Natural killer cell (primary cell): ENCODE measurements around the gene AP1B1. TPM values are rescaled to one million over a fixed set of nuclear protein-coding genes. Genes with fewer than 3 reads are reported as not detected.
"Not testable (repeated sequence)": the region's sequence is repeated elsewhere in the genome, so short reads cannot be mapped to it uniquely, and the experiment has no call there.

ENCODE experiments used
- ATAC-seq, 3 donors: fragments of 150-1000 bp in 2 of 3; fragments of 200-7000 bp in 1 of 3; cut with Tn5 transposase; 1 replicate in 1 of 3; 2 replicates in 2 of 3; pipeline ENCODE4 v1.10.0; 2021; ENCODE audit warnings: mild to moderate bottlenecking in 2 of 3, moderate library complexity in 2 of 3
- DNase-seq, 2 donors: peaks; one replicate each; pipeline versions ENCODE4 v3.0.0 to v3.0.0-alpha.2; 2013 to 2021; ENCODE audit warnings: mixed read lengths in 1 of 2
- H3K27ac ChIP-seq: one replicate; pipeline ENCODE4 v1.5.1; 2013; ENCODE audit warnings: mild to moderate bottlenecking, low read length
- H3K27me3 ChIP-seq: one replicate; pipeline ENCODE4 v1.6.1; 2013; ENCODE audit warnings: low read length; ENCODE audit not compliant: control insufficient read depth, insufficient read depth
- H3K36me3 ChIP-seq: one replicate; pipeline ENCODE4 v1.6.1; 2013; ENCODE audit warnings: low read length; ENCODE audit not compliant: control insufficient read depth, insufficient read depth
- H3K4me1 ChIP-seq: one replicate; pipeline ENCODE4 v1.6.1; 2013; ENCODE audit warnings: low read length; ENCODE audit not compliant: control insufficient read depth, insufficient read depth
- H3K4me3 ChIP-seq: one replicate; pipeline ENCODE4 v1.5.1; 2013; ENCODE audit warnings: low read length
- H3K9me3 ChIP-seq: one replicate; pipeline ENCODE4 v1.6.1; 2013; ENCODE audit warnings: low read length; ENCODE audit not compliant: control insufficient read depth, insufficient read depth
- H3K27ac Mint-ChIP-seq, 2 donors: one replicate each; pipeline ENCODE4 v1.8.0; 2022; ENCODE audit warnings: mild to moderate bottlenecking in 2 of 2, mixed read lengths in 2 of 2, moderate library complexity in 1 of 2
- H3K27me3 Mint-ChIP-seq, 2 donors: one replicate each; pipeline ENCODE4 v1.8.0; 2022; ENCODE audit warnings: low read depth in 2 of 2, mixed read lengths in 2 of 2
- H3K36me3 Mint-ChIP-seq: one replicate; pipeline ENCODE4 v1.8.0; 2022; ENCODE audit warnings: mixed read lengths
- H3K4me1 Mint-ChIP-seq, 2 donors: one replicate each; pipeline ENCODE4 v1.8.0; 2022; ENCODE audit warnings: mixed read lengths in 2 of 2
- H3K4me3 Mint-ChIP-seq: one replicate; pipeline ENCODE4 v1.8.0; 2022; ENCODE audit warnings: mild to moderate bottlenecking, moderate library complexity, mixed read lengths
- H3K9me3 Mint-ChIP-seq, 2 donors: one replicate each; pipeline ENCODE4 v1.8.0; 2022; ENCODE audit warnings: mixed read lengths in 2 of 2
- CTCF ChIP-seq: fragments of 200-600 bp; IDR thresholded peaks from one replicate; pipeline ENCODE4 v1.8.0; 2022; ENCODE audit warnings: antibody characterized with exemption
- WGBS: methylation state at CpG from one replicate; pipeline ENCODE4 v1.1.7; 2013; ENCODE audit warnings: missing lambda C conversion rate; ENCODE audit not compliant: insufficient coverage; 5-methylcytosine and 5-hydroxymethylcytosine counted together
- intact Hi-C: fragments of 100-400 bp; cut with micrococcal nuclease; formaldehyde crosslinking; loops from one replicate; pipeline ENCODE4 v1.14.2; 2022
- total RNA-seq, 4 donors: library from RNA; stranded (reverse); fragments of 120-200 nt in 1 of 4; gene quantifications; one replicate each; pipeline versions ENCODE4 v1.2.3 to v1.2.4, GENCODE V29; 2013 to 2022

The AP1B1 gene
- total RNA-seq, 3 donors from 2014 or later (not counting 1 experiment from before 2014, with no cell fraction given), result 54.0 to 56.1 (median 54.3) TPM

- no peak overlapping the region for H3K27ac ChIP-seq
Observed at GRCh38 chr22:29380032-29380781, 8.2 kb downstream of the AP1B1 start.

GRCh38 chr22:29379258-29379657 lies 9.1 kb downstream of the AP1B1 start:
- Mint-ChIP-seq H3K4me3 (no peak overlapping the region), H3K27me3 (no peaks in the 10 kb centered on the region), H3K27ac (peak overlapping the region; percentile 48 to 75), H3K36me3 (no peaks in the 10 kb centered on the region), H3K9me3 (no peaks in the 10 kb centered on the region), H3K4me1 (peaks cover 56 to 67% of the 10 kb centered on the region in 2 donors)
- Histone ChIP-seq H3K9me3 (no peaks in the 10 kb centered on the region), H3K27me3 (no peaks in the 10 kb centered on the region), H3K36me3 (peaks cover 10% of the 10 kb centered on the region), H3K27ac (no peak overlapping the region), H3K4me1 (peaks cover 6% of the 10 kb centered on the region), H3K4me3 (no peak overlapping the region)
- WGBS, result 90% methylated on average over 7 of the region's 7 CpGs
- intact Hi-C loops, result no loop called here
- no peak for TF ChIP-seq CTCF
- ATAC-seq, result no peak
- DNase-seq, result no peak

More at GRCh38 chr22:29380032-29380781, 8.2 kb downstream of the AP1B1 start:
- H3K9me3 Mint-ChIP-seq, result no peaks in the 10 kb centered on the region
- H3K27me3 ChIP-seq, result no peaks in the 10 kb centered on the region
- intact Hi-C loops, result no loop called here
- WGBS, result 90% methylated on average over 6 of the region's 6 CpGs
- no peak overlapping the region for H3K4me3 Mint-ChIP-seq
- ATAC-seq (no peak), DNase-seq (no peak)
- peaks cover 12% of the 10 kb centered on the region for H3K4me1 ChIP-seq
- H3K4me1 Mint-ChIP-seq, result peaks cover 56 to 74% of the 10 kb centered on the region in 2 donors
- peaks cover 10% of the 10 kb centered on the region for H3K36me3 ChIP-seq
- H3K27ac Mint-ChIP-seq, result peak overlapping the region in 1 of 2 donors; percentile 48
- no peak for TF ChIP-seq CTCF
- no peaks in the 10 kb centered on the region for H3K27me3 Mint-ChIP-seq
- H3K36me3 Mint-ChIP-seq, result no peaks in the 10 kb centered on the region
- H3K4me3 ChIP-seq, result no peak overlapping the region
- no peaks in the 10 kb centered on the region for H3K9me3 ChIP-seq

- Histone ChIP-seq H3K27ac (no peak overlapping the region), H3K36me3 (peaks cover 10% of the 10 kb centered on the region), H3K9me3 (no peaks in the 10 kb centered on the region), H3K4me1 (peaks cover 5% of the 10 kb centered on the region), H3K4me3 (no peak overlapping the region), H3K27me3 (no peaks in the 10 kb centered on the region)
- Mint-ChIP-seq H3K4me1 (peaks cover 55 to 57% of the 10 kb centered on the region in 2 donors), H3K27ac (no peak overlapping the region), H3K36me3 (no peaks in the 10 kb centered on the region), H3K9me3 (no peaks in the 10 kb centered on the region), H3K4me3 (no peak overlapping the region), H3K27me3 (no peaks in the 10 kb centered on the region)
- intact Hi-C loops, result no loop called here
- TF ChIP-seq CTCF, result no peak
- no peak for DNase-seq
- 97% methylated on average over 6 of the region's 7 CpGs for WGBS
- no peak for ATAC-seq
Observed at GRCh38 chr22:29377979-29378378, 10.4 kb downstream of the AP1B1 start.

- H3K4me3 Mint-ChIP-seq, intact Hi-C loops, H3K36me3 Mint-ChIP-seq, H3K4me3 ChIP-seq, H3K27ac Mint-ChIP-seq, H3K27ac ChIP-seq, H3K27me3 ChIP-seq, DNase-seq, H3K36me3 ChIP-seq, H3K9me3 Mint-ChIP-seq, H3K9me3 ChIP-seq, ATAC-seq, H3K4me1 ChIP-seq, H3K27me3 Mint-ChIP-seq: not testable (repeated sequence)
- WGBS, result 93% methylated on average over 5 of the region's 5 CpGs
- H3K4me1 Mint-ChIP-seq, result peaks cover 42 to 45% of the 10 kb centered on the region in 2 donors
Observed at GRCh38 chr22:29376705-29377104, 11.7 kb downstream of the AP1B1 start.
